Measurements from ENCODE around the gene RAB32. TPM values are rescaled to one million over a fixed set of nuclear protein-coding genes. Genes with fewer than 3 reads are reported as not detected.

The RAB32 gene
- total and polyA plus RNA-seq, 2 of the 4 experiments (the other 2 are of a cell fraction): 55.7 to 108 TPM

GRCh38 chr6:146602526-146602925 is 58.9 kb downstream of the RAB32 start:
- DNase-seq: no peak
- no peak overlapping the region for H3K23ac ChIP-seq (ENCODE audit: low read depth, low read length)
- H2BK20ac ChIP-seq (ENCODE audit: low read depth, low read length): no peak overlapping the region
- no peak overlapping the region for H3K4ac ChIP-seq (ENCODE audit: low read depth, low read length)
- H3K36me3 ChIP-seq (ENCODE audit: control insufficient read depth, insufficient read depth, low read length): no peaks in the 10 kb centered on the region
- no peak overlapping the region for H2AK5ac ChIP-seq (ENCODE audit: low read depth, low read length)
- H2BK5ac ChIP-seq (ENCODE audit: low read depth, low read length, poor library complexity, severe bottlenecking): no peak overlapping the region
- H3K4me2 ChIP-seq (ENCODE audit: low read depth, low read length): no peak overlapping the region
- H2BK120ac ChIP-seq (ENCODE audit: low read depth, low read length): no peak overlapping the region
- no peak overlapping the region for H4K91ac ChIP-seq (ENCODE audit: insufficient read depth, low read depth, low read length)
- H2AFZ ChIP-seq (replicated peaks; ENCODE audit: low read length, poor library complexity): no peak overlapping the region
- BruUV-seq (replicated peaks): no TSS peak
- no peaks in the 10 kb centered on the region for H4K20me1 ChIP-seq (ENCODE audit: insufficient read depth, low read length)
- no peak overlapping the region for H3K14ac ChIP-seq (replicated peaks; ENCODE audit: low read depth, low read length)
- ATAC-seq (ENCODE audit: low read depth): no peak
- no peak overlapping the region for H3K27ac ChIP-seq (ENCODE audit: insufficient read depth, low read length)
- no peak overlapping the region for H3K4me3 ChIP-seq (ENCODE audit: insufficient read depth, low read depth, low read length)
- H3K27me3 ChIP-seq (ENCODE audit: control insufficient read depth, insufficient read depth, low read length): no peaks in the 10 kb centered on the region
- no peaks in the 10 kb centered on the region for H3K4me1 ChIP-seq (ENCODE audit: control insufficient read depth, insufficient read depth, low read length)
- no peak overlapping the region for H2AK9ac ChIP-seq (replicated peaks; ENCODE audit: low read depth, low read length, poor library complexity)
- WGBS, 2 experiments (ENCODE audit: extremely low coverage in 2 of 2, insufficient read length in 1 of 2): no CpG with 5 or more reads among the region's 6 CpGs
- in situ Hi-C loops (cut with MboI; ENCODE audit: low sequenced_read_pairs) (no loop called here), dilution Hi-C loops (cut with HindIII; ENCODE audit: low sequenced_read_pairs, unreplicated experiment) (no loop called here), intact Hi-C loops (cut with micrococcal nuclease) (no loop called here)
- H3K18ac ChIP-seq (ENCODE audit: low read depth, low read length): no peak overlapping the region
- no peak overlapping the region for H2BK15ac ChIP-seq (ENCODE audit: low read depth, low read length)
- H4K8ac ChIP-seq (ENCODE audit: low read depth in 2 of 2, low read length in 2 of 2): no peak overlapping the region
- TF ChIP-seq RAD21 (IDR thresholded peaks at IDR 0.05; ENCODE audit: low read length) (no peak), NFE2L2 (IDR thresholded peaks at IDR 0.05; ENCODE audit: low read depth, low read length) (no peak), MAZ (IDR thresholded peaks at IDR 0.05; ENCODE audit: borderline replicate concordance, low read depth, low read length) (no peak), BHLHE40 (IDR thresholded peaks at IDR 0.05; ENCODE audit: low read depth, low read length) (no peak), CHD1 (IDR thresholded peaks at IDR 0.05; ENCODE audit: low read depth, low read length) (no peak), MXI1 (IDR thresholded peaks at IDR 0.05; ENCODE audit: borderline replicate concordance, low read depth, low read length) (no peak), CEBPB (IDR thresholded peaks at IDR 0.05; ENCODE audit: low read depth, low read length) (no peak), ELK1 (IDR thresholded peaks at IDR 0.05; ENCODE audit: borderline replicate concordance, low read depth, low read length) (no peak), FOS (IDR thresholded peaks at IDR 0.05; ENCODE audit: low read depth, low read length) (no peak), MAFK (IDR thresholded peaks at IDR 0.05; ENCODE audit: low read depth, low read length) (no peak), CTCF (conservative IDR thresholded peaks at IDR 0.05; ENCODE audit: low read depth, low read length) (no peak), SMC3 (IDR thresholded peaks at IDR 0.05; ENCODE audit: low read depth, low read length) (no peak)
- TF ChIP-seq, protein P1, sequence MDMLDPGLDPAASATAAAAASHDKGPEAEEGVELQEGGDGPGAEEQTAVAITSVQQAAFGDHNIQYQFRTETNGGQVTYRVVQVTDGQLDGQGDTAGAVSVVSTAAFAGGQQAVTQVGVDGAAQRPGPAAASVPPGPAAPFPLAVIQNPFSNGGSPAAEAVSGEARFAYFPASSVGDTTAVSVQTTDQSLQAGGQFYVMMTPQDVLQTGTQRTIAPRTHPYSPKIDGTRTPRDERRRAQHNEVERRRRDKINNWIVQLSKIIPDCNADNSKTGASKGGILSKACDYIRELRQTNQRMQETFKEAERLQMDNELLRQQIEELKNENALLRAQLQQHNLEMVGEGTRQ (IDR thresholded peaks at IDR 0.05; ENCODE audit: low read depth, low read length): no peak
- no peak overlapping the region for H4K5ac ChIP-seq (ENCODE audit: low read depth, low read length)
- H3K79me1 ChIP-seq (ENCODE audit: low read depth in 1 of 2, low read length in 2 of 2): no peaks in the 10 kb centered on the region
- ChIA-PET CTCF (no interaction called here), POLR2A (ENCODE audit: unreplicated experiment) (no interaction called here)
- H3K9me1 ChIP-seq (ENCODE audit: insufficient read depth, low read length): no peaks in the 10 kb centered on the region
- H3K9ac ChIP-seq (ENCODE audit: low read depth, low read length): no peak overlapping the region
- no peaks in the 10 kb centered on the region for H3K9me3 ChIP-seq (ENCODE audit: control insufficient read depth, insufficient read depth, low read length)
- H3K56ac ChIP-seq (ENCODE audit: extremely low read depth, insufficient read depth, low read length): no peak overlapping the region
